Pericardium fibroblast (primary cell): ENCODE data around the gene RBP7. TPM values are rescaled to one million over a fixed set of nuclear protein-coding genes. Genes with fewer than 3 reads are reported as not detected.

Experiments
- total RNA-seq: library from RNA; depleted of rRNA; stranded (reverse); fragments of >200 nt; gene quantifications from 2 replicates; pipeline ENCODE4 v1.2.3, GENCODE V29; 2015

Gene RBP7
- total RNA-seq = not detected in 2 replicates

GRCh38 chr1:9996624-9997582 lies at the start of gene RBP7:
Gene RBP7 (plus strand): TSS chr1:9997228. CDS start chr1:9997259, 31 bp downstream.

GRCh38 chr1:10032590-10033358 lies 35.7 kb downstream of the RBP7 start, which contains the start of gene UBE4B:
Gene UBE4B (plus strand): TSS chr1:10032958. CDS start chr1:10033671, 713 bp downstream.

Other genes starting within 250 kb of the RBP7 start
- 76.4 and 78.3 TPM in 2 replicates for gene CLSTN1, start 173.3 kb upstream of the RBP7 start, total RNA-seq
- 18.5 and 33.6 TPM in 2 replicates for gene CTNNBIP1, start 87.0 kb upstream of the RBP7 start, total RNA-seq
- gene LZIC, start 53.8 kb upstream of the RBP7 start, total RNA-seq = 14.1 and 18.9 TPM in 2 replicates
- gene NMNAT1, start 53.8 kb upstream of the RBP7 start, total RNA-seq = 9.0 and 11.6 TPM in 2 replicates
- 31.7 and 32.3 TPM in 2 replicates for gene UBE4B, start 35.7 kb downstream of the RBP7 start, total RNA-seq
- 15.1 and 22.8 TPM in 2 replicates for gene KIF1B, start 213.3 kb downstream of the RBP7 start, total RNA-seq